ENCODE results near the gene SOAT2.

The SOAT2 gene

DNA sequence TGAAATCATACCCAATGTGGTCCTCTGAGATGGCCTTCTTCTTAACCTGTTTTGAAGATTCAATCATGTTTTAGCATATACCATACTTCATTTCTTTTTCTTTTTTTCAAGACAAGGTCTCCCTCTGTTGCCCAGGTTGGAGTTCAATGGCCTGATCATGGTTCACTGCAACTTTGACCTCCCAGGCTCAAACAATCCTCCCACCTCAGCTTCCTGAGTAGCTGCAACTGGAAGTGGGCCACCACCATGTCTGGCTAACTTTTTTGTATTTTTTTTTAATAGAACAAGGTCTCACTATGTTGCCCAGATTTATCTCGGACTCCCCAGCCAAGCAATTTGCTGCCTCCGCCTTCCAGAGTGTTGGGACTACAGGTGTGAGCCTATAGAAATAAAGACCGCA is 30.4 kb downstream of the SOAT2 start:
- TF ChIP-seq, protein P1, sequence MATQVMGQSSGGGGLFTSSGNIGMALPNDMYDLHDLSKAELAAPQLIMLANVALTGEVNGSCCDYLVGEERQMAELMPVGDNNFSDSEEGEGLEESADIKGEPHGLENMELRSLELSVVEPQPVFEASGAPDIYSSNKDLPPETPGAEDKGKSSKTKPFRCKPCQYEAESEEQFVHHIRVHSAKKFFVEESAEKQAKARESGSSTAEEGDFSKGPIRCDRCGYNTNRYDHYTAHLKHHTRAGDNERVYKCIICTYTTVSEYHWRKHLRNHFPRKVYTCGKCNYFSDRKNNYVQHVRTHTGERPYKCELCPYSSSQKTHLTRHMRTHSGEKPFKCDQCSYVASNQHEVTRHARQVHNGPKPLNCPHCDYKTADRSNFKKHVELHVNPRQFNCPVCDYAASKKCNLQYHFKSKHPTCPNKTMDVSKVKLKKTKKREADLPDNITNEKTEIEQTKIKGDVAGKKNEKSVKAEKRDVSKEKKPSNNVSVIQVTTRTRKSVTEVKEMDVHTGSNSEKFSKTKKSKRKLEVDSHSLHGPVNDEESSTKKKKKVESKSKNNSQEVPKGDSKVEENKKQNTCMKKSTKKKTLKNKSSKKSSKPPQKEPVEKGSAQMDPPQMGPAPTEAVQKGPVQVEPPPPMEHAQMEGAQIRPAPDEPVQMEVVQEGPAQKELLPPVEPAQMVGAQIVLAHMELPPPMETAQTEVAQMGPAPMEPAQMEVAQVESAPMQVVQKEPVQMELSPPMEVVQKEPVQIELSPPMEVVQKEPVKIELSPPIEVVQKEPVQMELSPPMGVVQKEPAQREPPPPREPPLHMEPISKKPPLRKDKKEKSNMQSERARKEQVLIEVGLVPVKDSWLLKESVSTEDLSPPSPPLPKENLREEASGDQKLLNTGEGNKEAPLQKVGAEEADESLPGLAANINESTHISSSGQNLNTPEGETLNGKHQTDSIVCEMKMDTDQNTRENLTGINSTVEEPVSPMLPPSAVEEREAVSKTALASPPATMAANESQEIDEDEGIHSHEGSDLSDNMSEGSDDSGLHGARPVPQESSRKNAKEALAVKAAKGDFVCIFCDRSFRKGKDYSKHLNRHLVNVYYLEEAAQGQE (IDR thresholded peaks at IDR 0.05; ENCODE audit: low read depth) = no peak
- no peak for TF ChIP-seq EGR1 (IDR thresholded peaks at IDR 0.05)
- TF ChIP-seq ZBTB7A (IDR thresholded peaks at IDR 0.05; ENCODE audit: low read depth) = no peak
- no peak for TF ChIP-seq YY1 (IDR thresholded peaks at IDR 0.05; ENCODE audit: low read depth)
- no peak for TF ChIP-seq CREB1 (IDR thresholded peaks at IDR 0.05; ENCODE audit: low read depth)
- no peak for TF ChIP-seq EP300 (IDR thresholded peaks at IDR 0.05; ENCODE audit: borderline replicate concordance)
- TF ChIP-seq TAF1 (IDR thresholded peaks at IDR 0.05; ENCODE audit: low read depth) = no peak
- TF ChIP-seq, protein P2, sequence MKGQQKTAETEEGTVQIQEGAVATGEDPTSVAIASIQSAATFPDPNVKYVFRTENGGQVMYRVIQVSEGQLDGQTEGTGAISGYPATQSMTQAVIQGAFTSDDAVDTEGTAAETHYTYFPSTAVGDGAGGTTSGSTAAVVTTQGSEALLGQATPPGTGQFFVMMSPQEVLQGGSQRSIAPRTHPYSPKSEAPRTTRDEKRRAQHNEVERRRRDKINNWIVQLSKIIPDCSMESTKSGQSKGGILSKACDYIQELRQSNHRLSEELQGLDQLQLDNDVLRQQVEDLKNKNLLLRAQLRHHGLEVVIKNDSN (IDR thresholded peaks at IDR 0.05) = no peak
- TF ChIP-seq, protein P3, sequence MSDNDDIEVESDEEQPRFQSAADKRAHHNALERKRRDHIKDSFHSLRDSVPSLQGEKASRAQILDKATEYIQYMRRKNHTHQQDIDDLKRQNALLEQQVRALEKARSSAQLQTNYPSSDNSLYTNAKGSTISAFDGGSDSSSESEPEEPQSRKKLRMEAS (IDR thresholded peaks at IDR 0.05) = no peak
- TF ChIP-seq CEBPB (IDR thresholded peaks at IDR 0.05) = no peak
- no peak for TF ChIP-seq TEAD4 (IDR thresholded peaks at IDR 0.05)
- TF ChIP-seq TCF12 (IDR thresholded peaks at IDR 0.05; ENCODE audit: low read depth) = no peak
- TF ChIP-seq FOXM1 (IDR thresholded peaks at IDR 0.05; ENCODE audit: borderline replicate concordance, low read depth) = no peak
- no peak for TF ChIP-seq RAD21 (IDR thresholded peaks at IDR 0.05; ENCODE audit: low read depth)
- no peak for TF ChIP-seq NFIC (IDR thresholded peaks at IDR 0.05)

DNA sequence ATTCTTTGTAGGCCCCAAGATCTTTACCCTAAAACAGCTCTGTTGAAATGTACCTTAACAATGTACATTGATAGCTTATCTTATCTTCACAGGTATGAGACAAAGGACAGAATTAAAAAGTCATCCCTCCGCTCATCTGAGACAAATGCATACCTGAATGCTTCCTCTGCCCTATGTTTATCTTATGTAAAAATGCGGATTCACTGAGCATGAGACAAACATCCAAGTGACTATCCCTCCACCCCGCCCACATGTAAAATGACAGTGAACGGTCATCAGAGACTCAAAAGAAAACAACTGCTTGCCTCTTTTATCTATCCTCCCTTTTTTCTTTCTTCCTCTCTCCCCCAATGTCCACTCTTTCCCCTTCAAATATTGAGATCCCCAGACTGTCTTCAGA is 40.1 kb downstream of the SOAT2 start:
- TF ChIP-seq TEAD4 (IDR thresholded peaks at IDR 0.05) (no peak), EP300 (IDR thresholded peaks at IDR 0.05; ENCODE audit: borderline replicate concordance) (no peak), NFIC (IDR thresholded peaks at IDR 0.05) (no peak), YY1 (IDR thresholded peaks at IDR 0.05; ENCODE audit: low read depth) (no peak), FOXM1 (IDR thresholded peaks at IDR 0.05; ENCODE audit: borderline replicate concordance, low read depth) (no peak), TAF1 (IDR thresholded peaks at IDR 0.05; ENCODE audit: low read depth) (no peak), TCF12 (IDR thresholded peaks at IDR 0.05; ENCODE audit: low read depth) (no peak), CREB1 (IDR thresholded peaks at IDR 0.05; ENCODE audit: low read depth) (no peak), ZBTB7A (IDR thresholded peaks at IDR 0.05; ENCODE audit: low read depth) (no peak), EGR1 (IDR thresholded peaks at IDR 0.05) (no peak), CEBPB (IDR thresholded peaks at IDR 0.05) (no peak), RAD21 (IDR thresholded peaks at IDR 0.05; ENCODE audit: low read depth) (no peak)
- TF ChIP-seq, protein P1 (IDR thresholded peaks at IDR 0.05; ENCODE audit: low read depth) = no peak
- TF ChIP-seq, protein P3 (IDR thresholded peaks at IDR 0.05) = no peak
- TF ChIP-seq, protein P2 (IDR thresholded peaks at IDR 0.05) = no peak

DNA sequence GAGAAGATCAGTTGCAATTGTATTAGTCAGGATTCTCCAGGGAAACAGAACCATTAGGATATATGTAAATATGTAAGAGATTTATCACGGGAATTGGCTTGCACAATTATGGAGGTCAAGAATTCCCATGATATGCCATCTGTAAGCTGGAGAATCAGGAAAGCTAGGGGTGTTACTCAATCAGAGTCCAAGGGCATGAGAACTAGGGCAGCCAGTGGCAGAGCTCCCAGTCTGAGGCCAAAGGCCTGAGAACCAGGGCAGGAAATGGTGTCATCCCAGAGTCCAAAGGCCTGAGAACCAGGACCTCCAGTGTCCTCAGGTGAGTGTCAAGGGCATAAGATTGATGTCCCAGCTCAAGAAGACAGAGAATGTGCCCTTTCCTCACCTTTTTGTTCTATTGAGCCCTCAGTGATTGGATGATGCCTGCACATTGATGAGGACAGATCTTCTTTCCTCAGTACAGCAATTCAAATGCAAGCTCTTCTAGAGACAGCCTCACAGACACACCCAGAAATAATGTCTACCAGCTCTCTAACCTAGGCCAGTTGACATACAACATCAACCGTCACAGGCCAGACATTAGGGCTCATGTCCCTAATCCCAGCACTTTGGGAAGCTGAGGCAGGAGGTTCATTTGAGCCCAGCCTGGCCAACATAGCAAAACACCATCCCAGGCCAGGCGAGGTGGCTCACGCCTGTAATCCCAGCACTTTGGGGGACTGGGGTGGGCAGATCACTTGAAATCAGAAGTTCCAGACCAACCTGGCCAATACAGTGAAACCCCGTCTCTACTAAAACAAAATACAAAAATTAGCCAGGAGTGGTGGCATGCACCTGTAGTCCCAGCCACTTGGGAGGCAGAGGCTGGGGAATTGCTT is 42.3 kb downstream of the SOAT2 start:
- TF ChIP-seq EGR1 (IDR thresholded peaks at IDR 0.05) (no peak), CREB1 (IDR thresholded peaks at IDR 0.05; ENCODE audit: low read depth) (no peak), YY1 (IDR thresholded peaks at IDR 0.05; ENCODE audit: low read depth) (no peak), NFIC (IDR thresholded peaks at IDR 0.05) (no peak), EP300 (IDR thresholded peaks at IDR 0.05; ENCODE audit: borderline replicate concordance) (no peak), RAD21 (IDR thresholded peaks at IDR 0.05; ENCODE audit: low read depth) (no peak), ZBTB7A (IDR thresholded peaks at IDR 0.05; ENCODE audit: low read depth) (no peak), TEAD4 (IDR thresholded peaks at IDR 0.05) (no peak), FOXM1 (IDR thresholded peaks at IDR 0.05; ENCODE audit: borderline replicate concordance, low read depth) (no peak), TCF12 (IDR thresholded peaks at IDR 0.05; ENCODE audit: low read depth) (no peak)
- TF ChIP-seq, protein P1 (IDR thresholded peaks at IDR 0.05; ENCODE audit: low read depth) = no peak
- TF ChIP-seq, protein P3 (IDR thresholded peaks at IDR 0.05) = no peak
- TF ChIP-seq, protein P2 (IDR thresholded peaks at IDR 0.05) = no peak
